Hypothalamus (tissue), 51 donors: ENCODE data around the gene ARMC9.
A peak's percentile ranks its signal among the peaks of the same experiment; 100 is the strongest.

Experiments
- DNase-seq, 51 donors: peaks; one replicate each; lab custom pipeline; 2025; lab: John Stamatoyannopoulos, UW

Gene ARMC9

GRCh38 chr2:231306791-231307393 lies 108.5 kb downstream of the ARMC9 start:
- no peak for DNase-seq

- DNase-seq = no peak
Measured at GRCh38 chr2:231308219-231308618, 109.8 kb downstream of the ARMC9 start.

- peak in 5 of 51 donors; percentile 16 to 38 (median 35) for DNase-seq
Measured at GRCh38 chr2:231308631-231309428, 110.4 kb downstream of the ARMC9 start.

GRCh38 chr2:231312066-231312465 lies 113.6 kb downstream of the ARMC9 start:
- DNase-seq = no peak

GRCh38 chr2:231315896-231316295 lies 117.5 kb downstream of the ARMC9 start:
- DNase-seq = no peak

- DNase-seq = no peak
Measured at GRCh38 chr2:231317579-231317978, 119.1 kb downstream of the ARMC9 start.

- no peak for DNase-seq
Measured at GRCh38 chr2:231318436-231318835, 120.0 kb downstream of the ARMC9 start.

GRCh38 chr2:231318954-231319353 lies 120.5 kb downstream of the ARMC9 start:
- no peak for DNase-seq

- DNase-seq = no peak
Measured at GRCh38 chr2:231319867-231320266, 121.4 kb downstream of the ARMC9 start.

GRCh38 chr2:231321021-231321420 lies 122.6 kb downstream of the ARMC9 start:
- DNase-seq = peak in 13 of 51 donors; percentile 13 to 50 (median 22)

GRCh38 chr2:231321556-231322334 lies 123.3 kb downstream of the ARMC9 start:
- DNase-seq = peak in 9 of 51 donors; percentile 7 to 31 (median 14)

- DNase-seq = no peak
Measured at GRCh38 chr2:231323316-231323715, 124.9 kb downstream of the ARMC9 start.

GRCh38 chr2:231325826-231326225 lies 127.4 kb downstream of the ARMC9 start:
- DNase-seq = no peak

- no peak for DNase-seq
Measured at GRCh38 chr2:231326404-231326803, 128.0 kb downstream of the ARMC9 start.

GRCh38 chr2:231330311-231330710 lies 131.9 kb downstream of the ARMC9 start:
- DNase-seq = no peak

- no peak for DNase-seq
Measured at GRCh38 chr2:231331533-231331932, 133.1 kb downstream of the ARMC9 start.

- no peak for DNase-seq
Measured at GRCh38 chr2:231332388-231332787, 134.0 kb downstream of the ARMC9 start.

GRCh38 chr2:231332872-231333500 lies 134.6 kb downstream of the ARMC9 start:
- DNase-seq = no peak

GRCh38 chr2:231334179-231334930 lies 135.9 kb downstream of the ARMC9 start:
- DNase-seq = no peak

GRCh38 chr2:231334981-231335380 lies 136.6 kb downstream of the ARMC9 start:
- DNase-seq = no peak
